Endothelial cell of umbilical vein (primary cell): ENCODE measurements around the gene KCNQ1OT1. TPM values are rescaled to one million over a fixed set of nuclear protein-coding genes. Genes with fewer than 3 reads are reported as not detected.

Experiments
- BruUV-seq: library from RNA; stranded (reverse); fragments of 400-500 nt; replicated peaks from 2 replicates; lab custom pipeline; 2021; lab: Mats Ljungman, UMichigan
- CTCF ChIA-PET: fragments of 300-600, 350-600 bp; sonication (Branson Sonifier 250); formaldehyde crosslinking; loops from one replicate; lab custom pipeline; 2021; ENCODE audit warnings: antibody characterized with exemption, inconsistent platforms; lab: Charles Lee
- POLR2A ChIA-PET: fragments of 300-600, 350-600 bp; sonication (Branson Sonifier 250); formaldehyde crosslinking; loops from one replicate; lab custom pipeline; 2021; ENCODE audit warnings: antibody characterized with exemption, inconsistent platforms; lab: Charles Lee
- DNase-seq: peaks from one replicate; pipeline ENCODE4 v3.0.0-alpha.2; 2011; ENCODE audit warnings: low read depth, low spot score
- FAIRE-seq: peaks from 2 replicates; lab custom pipeline; 2011; peaks lifted over from hg19 to GRCh38; lab: Jason Lieb, UNC
- H2AFZ ChIP-seq: 2 replicates; pipeline ENCODE4 v1.6.0; 2012; ENCODE audit warnings: low read depth, low read length, control low read depth, inconsistent platforms
- H3K27ac ChIP-seq: 2 replicates; pipeline ENCODE4 v1.5.1; 2011; ENCODE audit warnings: low read depth, mild to moderate bottlenecking, control low read depth, low read length, moderate library complexity; ENCODE audit not compliant: insufficient read depth
- H3K27me3 ChIP-seq, 2 experiments: 2 replicates each; pipeline versions ENCODE4 v1.6.0 to v1.6.1; 2011; ENCODE audit warnings: low read length in 2 of 2, mixed read lengths in 1 of 2; ENCODE audit not compliant: control insufficient read depth in 2 of 2, insufficient read depth in 2 of 2
- H3K36me3 ChIP-seq, 2 experiments: 2 replicates in 1 of 2; 3 replicates in 1 of 2; pipeline ENCODE4 v1.5.1; 2011; ENCODE audit warnings: low read length in 2 of 2, mild to moderate bottlenecking in 1 of 2, moderate library complexity in 1 of 2; ENCODE audit not compliant: control insufficient read depth in 2 of 2, insufficient read depth in 2 of 2; ENCODE audit errors: extremely low read depth in 1 of 2
- H3K4me1 ChIP-seq: 3 replicates; pipeline ENCODE4 v1.5.1; 2011; ENCODE audit warnings: mild to moderate bottlenecking, low read length; ENCODE audit not compliant: control insufficient read depth, insufficient read depth; ENCODE audit errors: extremely low read depth
- H3K4me2 ChIP-seq: 2 replicates; pipeline ENCODE4 v1.6.1; 2011; ENCODE audit warnings: low read length, control low read depth, mixed read lengths; ENCODE audit not compliant: insufficient read depth
- H3K4me3 ChIP-seq, 3 experiments: fragments of 200-600 bp in 1 of 3; sonication (generic), shearing (Covaris generic) in 1 of 3; replicated peaks in 1 of 3; 2 replicates each; pipeline ENCODE4 v1.5.1; 2011 to 2016; ENCODE audit warnings: control low read depth in 3 of 3, low read length in 3 of 3, mild to moderate bottlenecking in 2 of 3, inconsistent platforms in 1 of 3, low read depth in 1 of 3, moderate library complexity in 1 of 3; ENCODE audit not compliant: insufficient read depth in 1 of 3
- H3K79me2 ChIP-seq: 2 replicates; pipeline ENCODE4 v1.6.0; 2012; ENCODE audit warnings: low read length, inconsistent platforms; ENCODE audit not compliant: control insufficient read depth, insufficient read depth
- H3K9ac ChIP-seq: replicated peaks from 2 replicates; pipeline ENCODE3; 2011; ENCODE audit warnings: low read length, control low read depth; ENCODE audit not compliant: insufficient read depth; ENCODE audit errors: extremely low read depth
- H3K9me1 ChIP-seq: replicated peaks from 3 replicates; pipeline ENCODE4 v1.6.0; 2011; ENCODE audit warnings: mild to moderate bottlenecking, low read length; ENCODE audit not compliant: control insufficient read depth, insufficient read depth; ENCODE audit errors: extremely low read depth
- H3K9me3 ChIP-seq: replicated peaks from 2 replicates; pipeline ENCODE4 v1.5.1; 2012; ENCODE audit warnings: low read length, inconsistent platforms; ENCODE audit not compliant: control insufficient read depth, insufficient read depth
- H4K20me1 ChIP-seq: replicated peaks from 2 replicates; pipeline ENCODE3; 2011; ENCODE audit warnings: mild to moderate bottlenecking, low read length; ENCODE audit not compliant: control insufficient read depth, insufficient read depth; ENCODE audit errors: extremely low read depth
- EZH2 ChIP-seq: IDR thresholded peaks from 2 replicates; pipeline ENCODE4 v1.6.1; 2012; ENCODE audit warnings: borderline replicate concordance, low read depth, mild to moderate bottlenecking, moderate library complexity, low read length, inconsistent platforms; ENCODE audit not compliant: severe bottlenecking
- FOS ChIP-seq: IDR thresholded peaks from 2 replicates; pipeline ENCODE4 v1.6.1; 2011; ENCODE audit warnings: mild to moderate bottlenecking, low read length, moderate library complexity, borderline replicate concordance; ENCODE audit not compliant: insufficient read depth
- GATA2 ChIP-seq: IDR thresholded peaks from 2 replicates; pipeline ENCODE4 v1.7.0; 2011; ENCODE audit warnings: low read depth, mild to moderate bottlenecking, moderate library complexity, mixed read lengths, low read length; ENCODE audit not compliant: insufficient read length, insufficient read depth
- JUN ChIP-seq: IDR thresholded peaks from 2 replicates; pipeline ENCODE4 v1.6.1; 2011; ENCODE audit warnings: borderline replicate concordance, low read depth; ENCODE audit not compliant: insufficient read length, insufficient read depth
- MYC ChIP-seq: IDR thresholded peaks from one replicate; pipeline ENCODE4 v1.6.1; 2011; ENCODE audit warnings: mild to moderate bottlenecking, low read depth, low read length
- POLR2A ChIP-seq: IDR thresholded peaks from 2 replicates; pipeline ENCODE4 v1.6.1; 2012; ENCODE audit warnings: low read depth, mild to moderate bottlenecking, control low read depth, low read length
- POLR2AphosphoS5 ChIP-seq: IDR thresholded peaks from 2 replicates; pipeline ENCODE4 v1.6.1; 2012; ENCODE audit warnings: low read depth, mild to moderate bottlenecking, control low read depth, low read length, moderate library complexity; ENCODE audit not compliant: insufficient read depth
- dilution Hi-C: fragments of 300-500 bp; cut with MboI; formaldehyde crosslinking; loops from one replicate; pipeline ENCODE4 v1.15.0; 2019; ENCODE audit warnings: low sequenced_read_pairs; ENCODE audit not compliant: extremely low pct_ligation_motif_present
- intact Hi-C: fragments of 100-400 bp; cut with micrococcal nuclease; formaldehyde crosslinking; loops from one replicate; pipeline ENCODE4 v1.10.0; 2022
- polyA plus RNA-seq, 4 experiments: library from polyadenylated mRNA; depleted of rRNA in 3 of 4; stranded (reverse) in 3 of 4; unstranded in 1 of 4; fragments of >200 nt; gene quantifications; 2 replicates each; pipeline versions ENCODE4 v1.2.1 to v1.2.3, GENCODE V29; 2011 to 2012; ENCODE audit warnings: missing spikeins in 1 of 4
- total RNA-seq: library from RNA; stranded (reverse); gene quantifications from 2 replicates; pipeline ENCODE4 v1.2.3, GENCODE V29; 2021
- TF ChIP-seq, protein P1 (sequence below), 2 donors: IDR thresholded peaks; 1 replicate in 1 of 2; 2 replicates in 1 of 2; pipeline ENCODE4 v1.5.1; 2011; ENCODE audit warnings: low read length in 2 of 2, mild to moderate bottlenecking in 2 of 2, moderate library complexity in 2 of 2, control low read depth in 1 of 2, inconsistent platforms in 1 of 2, low read depth in 1 of 2; ENCODE audit not compliant: insufficient read depth in 1 of 2; ENCODE audit errors: extremely low read depth in 1 of 2
- TF ChIP-seq, protein P2 (sequence below): IDR thresholded peaks from 2 replicates; pipeline ENCODE4 v1.6.1; 2011; ENCODE audit not compliant: insufficient read depth, insufficient read length

The KCNQ1OT1 gene
- total and polyA plus RNA-seq, 2 donors (not counting 3 experiments of a cell fraction or from before 2014, with no cell fraction given), result 0.11 to 1.8 TPM

DNA sequence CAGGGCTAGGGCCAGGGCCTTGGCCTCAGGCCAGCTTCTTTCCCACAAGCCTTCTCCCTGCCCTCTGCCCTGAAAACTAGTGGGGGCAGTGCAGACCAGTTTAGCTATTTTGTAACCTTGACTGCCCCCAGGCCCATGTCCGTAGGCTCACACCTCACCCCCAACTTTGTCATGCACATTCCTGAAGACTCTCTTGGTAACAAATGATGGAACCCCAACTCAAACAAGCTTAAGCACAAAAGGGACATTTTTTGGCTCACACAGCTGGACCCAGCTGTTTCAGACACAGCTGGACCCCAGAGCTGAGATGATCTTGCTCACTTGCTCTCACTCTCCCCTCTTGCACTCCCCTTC is 46.6 kb downstream of the KCNQ1OT1 start:
- H3K27me3 ChIP-seq, result no peaks in the 10 kb centered on the region
- no peaks in the 10 kb centered on the region for H3K36me3 ChIP-seq
- no peak overlapping the region for H3K9ac ChIP-seq
- intact Hi-C loops (no loop called here), dilution Hi-C loops (no loop called here)
- no peaks in the 10 kb centered on the region for H3K4me1 ChIP-seq
- no peak for TF ChIP-seq GATA2
- no peak for TF ChIP-seq POLR2AphosphoS5
- TF ChIP-seq, protein P1, sequence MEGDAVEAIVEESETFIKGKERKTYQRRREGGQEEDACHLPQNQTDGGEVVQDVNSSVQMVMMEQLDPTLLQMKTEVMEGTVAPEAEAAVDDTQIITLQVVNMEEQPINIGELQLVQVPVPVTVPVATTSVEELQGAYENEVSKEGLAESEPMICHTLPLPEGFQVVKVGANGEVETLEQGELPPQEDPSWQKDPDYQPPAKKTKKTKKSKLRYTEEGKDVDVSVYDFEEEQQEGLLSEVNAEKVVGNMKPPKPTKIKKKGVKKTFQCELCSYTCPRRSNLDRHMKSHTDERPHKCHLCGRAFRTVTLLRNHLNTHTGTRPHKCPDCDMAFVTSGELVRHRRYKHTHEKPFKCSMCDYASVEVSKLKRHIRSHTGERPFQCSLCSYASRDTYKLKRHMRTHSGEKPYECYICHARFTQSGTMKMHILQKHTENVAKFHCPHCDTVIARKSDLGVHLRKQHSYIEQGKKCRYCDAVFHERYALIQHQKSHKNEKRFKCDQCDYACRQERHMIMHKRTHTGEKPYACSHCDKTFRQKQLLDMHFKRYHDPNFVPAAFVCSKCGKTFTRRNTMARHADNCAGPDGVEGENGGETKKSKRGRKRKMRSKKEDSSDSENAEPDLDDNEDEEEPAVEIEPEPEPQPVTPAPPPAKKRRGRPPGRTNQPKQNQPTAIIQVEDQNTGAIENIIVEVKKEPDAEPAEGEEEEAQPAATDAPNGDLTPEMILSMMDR (IDR thresholded peaks at IDR 0.05; ENCODE audit: extremely low read depth in 1 of 2, insufficient read depth in 1 of 2, low read depth in 1 of 2, low read length in 2 of 2), result no peak
- no peak for TF ChIP-seq EZH2
- no peak for TF ChIP-seq FOS
- TF ChIP-seq JUN, result no peak
- TF ChIP-seq POLR2A, result no peak
- TF ChIP-seq, protein P2, sequence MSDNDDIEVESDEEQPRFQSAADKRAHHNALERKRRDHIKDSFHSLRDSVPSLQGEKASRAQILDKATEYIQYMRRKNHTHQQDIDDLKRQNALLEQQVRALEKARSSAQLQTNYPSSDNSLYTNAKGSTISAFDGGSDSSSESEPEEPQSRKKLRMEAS, result no peak
- TF ChIP-seq MYC, result no peak
- CTCF ChIA-PET, result no interaction called here
- H3K4me3 ChIP-seq, result no peak overlapping the region
- DNase-seq (no peak), FAIRE-seq (no peak)
- no peaks in the 10 kb centered on the region for H4K20me1 ChIP-seq
- H2AFZ ChIP-seq, result no peak overlapping the region
- H3K9me1 ChIP-seq, result no peaks in the 10 kb centered on the region
- H3K79me2 ChIP-seq, result no peaks in the 10 kb centered on the region
- no peaks in the 10 kb centered on the region for H3K9me3 ChIP-seq
- POLR2A ChIA-PET, result interaction anchor here (1.0 kb wide), 1 partner anchor 46 kb away, joined by 3 read pairs; the partner anchor contains the start of gene KCNQ1OT1
- no peak overlapping the region for H3K4me2 ChIP-seq
- H3K27ac ChIP-seq, result no peak overlapping the region
- BruUV-seq, result no TSS peak
